MCF 10A (cell line): ENCODE results near the gene NUP210L. TPM values are rescaled to one million over a fixed set of nuclear protein-coding genes. Genes with fewer than 3 reads are reported as not detected.

Experiments
- BruUV-seq: library from RNA; stranded (reverse); fragments of 400-500 nt; replicated peaks from 2 replicates; lab custom pipeline; 2021; lab: Mats Ljungman, UMichigan
- CTCF ChIA-PET: fragments of 300-600 bp; sonication (Branson Sonifier 250); formaldehyde crosslinking; extraction: SDS; loops from one replicate; lab custom pipeline; 2021; ENCODE audit warnings: antibody characterized with exemption, inconsistent platforms; lab: Yijun Ruan, JAX
- POLR2A ChIA-PET: fragments of 300-600, 350-650 bp; sonication (Branson Sonifier 250); formaldehyde crosslinking; extraction: SDS; loops from one replicate; lab custom pipeline; 2020; ENCODE audit warnings: antibody characterized with exemption, inconsistent platforms; lab: Yijun Ruan, JAX
- DNase-seq: peaks from one replicate; pipeline ENCODE4 v3.0.0-alpha.2; 2018; ENCODE audit not compliant: unreplicated experiment
- H3K27ac Mint-ChIP-seq: one replicate; pipeline ENCODE4 v1.8.0; 2022; ENCODE audit warnings: mild to moderate bottlenecking, low read depth, mixed read lengths; ENCODE audit not compliant: unreplicated experiment
- H3K27me3 Mint-ChIP-seq: one replicate; pipeline ENCODE4 v1.8.0; 2022; ENCODE audit warnings: mixed read lengths; ENCODE audit not compliant: insufficient read depth, unreplicated experiment
- H3K36me3 Mint-ChIP-seq: one replicate; pipeline ENCODE4 v1.8.0; 2022; ENCODE audit warnings: mild to moderate bottlenecking, moderate library complexity, mixed read lengths; ENCODE audit not compliant: insufficient read depth, unreplicated experiment
- H3K4me1 Mint-ChIP-seq: one replicate; pipeline ENCODE4 v1.8.0; 2022; ENCODE audit warnings: mixed read lengths; ENCODE audit not compliant: insufficient read depth, unreplicated experiment
- H3K4me3 Mint-ChIP-seq: one replicate; pipeline ENCODE4 v1.8.0; 2022; ENCODE audit warnings: mild to moderate bottlenecking, moderate library complexity, mixed read lengths; ENCODE audit not compliant: unreplicated experiment
- H3K9me3 Mint-ChIP-seq: one replicate; pipeline ENCODE4 v1.8.0; 2022; ENCODE audit warnings: mixed read lengths; ENCODE audit not compliant: unreplicated experiment
- CTCF ChIP-seq: fragments of 200-600 bp; IDR thresholded peaks from one replicate; pipeline ENCODE4 v1.8.0; 2022; ENCODE audit warnings: antibody characterized with exemption, mild to moderate bottlenecking; ENCODE audit not compliant: unreplicated experiment
- intact Hi-C: fragments of 100-400 bp; cut with micrococcal nuclease; formaldehyde crosslinking; loops from 2 replicates; pipeline ENCODE4 v1.14.1; 2022
- microRNA-seq: library from miRNA; unstranded; fragments of <30 nt; microRNA quantifications from one replicate; pipeline ENCODE4 v1.2.0, GENCODE V29; 2022
- total RNA-seq: library from RNA; stranded (reverse); gene quantifications from 2 replicates; pipeline ENCODE4 v1.2.3, GENCODE V29; 2022

NUP210L gene
- total RNA-seq, 1 experiment from 2014 or later, result 0.05 TPM

DNA sequence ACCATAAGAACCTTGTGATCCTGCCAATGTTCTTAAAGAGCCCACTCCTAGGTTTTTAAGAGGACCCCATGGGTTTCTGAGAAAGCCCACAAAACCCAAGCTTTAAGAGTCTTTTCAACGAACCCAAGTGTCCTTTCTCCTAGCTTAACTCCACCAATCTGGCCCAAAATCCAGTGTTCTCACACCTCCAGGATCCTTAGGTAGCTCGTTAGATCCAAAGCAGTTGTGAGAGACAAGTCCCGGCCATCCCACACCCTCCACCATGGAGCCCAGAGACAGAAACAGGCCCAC is 210.1 kb downstream of the NUP210L start:
- H3K9me3 Mint-ChIP-seq, result no peaks in the 10 kb centered on the region
- ChIA-PET POLR2A (interaction anchor here (0.6 to 16.7 kb wide), 12 partner anchors 9 to 302 kb away, joined by 3 to 430 read pairs (median 11); partner anchors contain the start of genes CREB3L4, CRTC2, GATAD2B and JTB), CTCF (interaction anchor here (0.6 to 5.6 kb wide), 18 partner anchors 14 to 592 kb away, joined by 3 to 60 read pairs (median 4); partner anchors contain the start of genes CRTC2, GATAD2B, JTB and NPR1)
- H3K36me3 Mint-ChIP-seq, result peaks cover 44% of the 10 kb centered on the region
- H3K27me3 Mint-ChIP-seq, result no peaks in the 10 kb centered on the region
- H3K4me3 Mint-ChIP-seq, result peak overlapping the region; percentile 90
- intact Hi-C loops, result loop anchor here (5.0 kb wide), 1 partner anchor 43 kb away; the partner anchor contains the start of gene RAB13
- TSS peak; percentile 8 for BruUV-seq
- no peak for TF ChIP-seq CTCF
- peak overlapping the region; percentile 88 for H3K27ac Mint-ChIP-seq
- no peak for DNase-seq
- peaks cover 21% of the 10 kb centered on the region for H3K4me1 Mint-ChIP-seq

- Mint-ChIP-seq H3K36me3 (peaks cover 43% of the 10 kb centered on the region), H3K27ac (peak overlapping the region; percentile 88), H3K4me3 (peak overlapping the region; percentile 90), H3K9me3 (no peaks in the 10 kb centered on the region), H3K27me3 (no peaks in the 10 kb centered on the region), H3K4me1 (peaks cover 21% of the 10 kb centered on the region)
- TF ChIP-seq CTCF, result no peak
- intact Hi-C loops, result no loop called here
- no TSS peak for BruUV-seq
- CTCF ChIA-PET, result interaction anchor here (0.6 to 5.6 kb wide), 18 partner anchors 14 to 433 kb away, joined by 3 to 60 read pairs (median 4); partner anchors contain the start of genes CRTC2, GATAD2B, JTB and SLC39A1
- POLR2A ChIA-PET, result interaction anchor here (0.6 to 16.7 kb wide), 11 partner anchors 9 to 272 kb away, joined by 3 to 430 read pairs (median 7); partner anchors contain the start of genes CREB3L4, CRTC2, GATAD2B and JTB
- no peak for DNase-seq
These were observed 210.7 kb downstream of the NUP210L start for GRCh38 chr1:153944005-153944826.

DNA sequence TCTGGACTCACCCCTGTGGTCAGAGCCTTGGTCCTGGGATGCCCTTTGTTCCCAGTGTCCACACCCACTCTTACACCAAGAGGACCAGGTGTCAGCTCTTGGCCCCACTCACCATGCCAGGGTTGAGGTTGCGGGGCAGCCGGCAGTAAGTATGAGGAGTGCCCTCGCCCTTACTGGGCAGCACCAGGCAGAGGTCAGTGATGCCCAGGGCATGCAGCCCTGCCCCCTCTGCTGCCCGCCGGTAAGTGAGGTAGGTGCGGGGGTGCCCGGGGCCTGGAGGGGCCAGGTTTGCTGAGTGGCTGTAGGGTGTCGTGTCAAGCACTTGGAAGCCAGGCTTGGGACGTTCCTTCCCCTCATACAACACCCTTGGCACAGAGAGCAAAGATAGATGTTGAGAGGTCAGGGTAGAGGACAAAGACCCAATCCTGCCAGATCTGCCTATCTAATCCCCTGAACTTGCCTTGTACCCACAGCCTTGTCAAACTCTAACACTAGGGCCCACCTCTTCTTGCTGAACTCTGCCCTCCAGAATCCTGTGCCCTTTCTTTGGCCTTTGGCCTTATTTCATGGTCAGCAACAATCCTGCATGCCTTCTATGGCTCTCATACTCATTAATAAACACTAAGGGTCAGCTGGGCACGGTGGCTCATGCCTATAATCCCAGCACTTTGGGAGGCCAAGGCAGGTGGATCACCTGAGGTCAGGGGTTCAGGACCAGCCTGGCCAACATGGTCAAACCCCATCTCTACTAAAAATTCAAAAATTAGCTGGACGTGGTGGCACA is 211.9 kb downstream of the NUP210L start:
- Mint-ChIP-seq H3K4me3 (no peak overlapping the region), H3K9me3 (no peaks in the 10 kb centered on the region), H3K27me3 (no peaks in the 10 kb centered on the region), H3K4me1 (peaks cover 21% of the 10 kb centered on the region), H3K27ac (no peak overlapping the region), H3K36me3 (peaks cover 43% of the 10 kb centered on the region)
- POLR2A ChIA-PET, result interaction anchor here (0.9 to 4.4 kb wide), 2 partner anchors 20 to 111 kb away, joined by 3 to 117 read pairs; partner anchors contain the start of gene GATAD2B
- no peak for DNase-seq
- intact Hi-C loops, result no loop called here
- TF ChIP-seq CTCF, result no peak
- no TSS peak for BruUV-seq
- CTCF ChIA-PET, result interaction anchor here (0.6 to 2.7 kb wide), 4 partner anchors 24 to 146 kb away, joined by 3 to 21 read pairs (median 4); partner anchors contain the start of gene RAB13

Small RNAs within 50 kb of the gene (microRNA-seq; reads per million reads assigned to microRNA genes)
- gene MIR190B, result 28.9 reads per million, percentile 62 among the genes with 10 or more reads in this experiment
- gene MIR5698, result not detected
- gene MIR6737, result 0.40 reads per million

Other genes starting within 250 kb of the NUP210L start
- 95.5 and 108 TPM in 2 replicates for gene GATAD2B, start 232.1 kb downstream of the NUP210L start, total RNA-seq
- gene DENND4B, start 208.4 kb downstream of the NUP210L start, total RNA-seq, result 59.6 and 79.1 TPM in 2 replicates
- gene CRTC2, start 196.5 kb downstream of the NUP210L start, total RNA-seq, result 47.0 and 55.1 TPM in 2 replicates
- 124 and 159 TPM in 2 replicates for gene SLC39A1, start 191.5 kb downstream of the NUP210L start, total RNA-seq
- gene CREB3L4, start 187.2 kb downstream of the NUP210L start, total RNA-seq, result 14.7 and 17.6 TPM in 2 replicates
- 194 and 224 TPM in 2 replicates for gene JTB, start 177.4 kb downstream of the NUP210L start, total RNA-seq
- gene RAB13, start 168.7 kb downstream of the NUP210L start, total RNA-seq, result 63.1 and 71.6 TPM in 2 replicates
- gene RPS27, start 164.3 kb downstream of the NUP210L start, total RNA-seq, result 3,026 and 3,064 TPM in 2 replicates
- gene TPM3, start 37.0 kb upstream of the NUP210L start, total RNA-seq, result 625 and 698 TPM in 2 replicates
- not detected in 2 replicates for gene CFAP141, start 51.3 kb upstream of the NUP210L start, total RNA-seq
- 219 and 223 TPM in 2 replicates for gene UBAP2L, start 65.9 kb upstream of the NUP210L start, total RNA-seq
- 261 and 295 TPM in 2 replicates for gene HAX1, start 117.6 kb upstream of the NUP210L start, total RNA-seq
- gene AQP10, start 166.0 kb upstream of the NUP210L start, total RNA-seq, result not detected in 2 replicates
- 27.1 and 66.3 TPM in 2 replicates for gene ATP8B2, start 170.5 kb upstream of the NUP210L start, total RNA-seq